ENCODE measurements around the gene PRXL2A. TPM values are rescaled to one million over a fixed set of nuclear protein-coding genes. Genes with fewer than 3 reads are reported as not detected.

Gene PRXL2A
- total RNA-seq, 1 experiment from 2014 or later: 47.1 TPM

- no peak overlapping the region for H3K23ac ChIP-seq (ENCODE audit: insufficient read length, low read depth, low read length)
- H3K79me1 ChIP-seq (ENCODE audit: insufficient read depth, low read depth, low read length, poor library complexity, severe bottlenecking): no peaks in the 10 kb centered on the region
- no peak overlapping the region for H4K8ac ChIP-seq (replicated peaks; ENCODE audit: insufficient read length, low read depth, low read length)
- H3K9me3 Mint-ChIP-seq: no peaks in the 10 kb centered on the region
- TF ChIP-seq CTCF (conservative IDR thresholded peaks at IDR 0.05): peak; percentile 58
- no peak overlapping the region for H3K4ac ChIP-seq (ENCODE audit: low read depth, low read length)
- no peak overlapping the region for H3K27ac Mint-ChIP-seq
- no CpG with 5 or more reads among the region's 6 CpGs for WGBS (ENCODE audit: extremely low coverage, insufficient read length, low lambda C conversion rate)
- no peaks in the 10 kb centered on the region for H3K9me3 ChIP-seq (ENCODE audit: control insufficient read depth, low read depth, low read length)
- no peak overlapping the region for H3K27ac ChIP-seq (ENCODE audit: insufficient read length, low read depth, low read length)
- H3K27me3 ChIP-seq (ENCODE audit: insufficient read depth, low read length): no peaks in the 10 kb centered on the region
- H3K4me1 ChIP-seq (ENCODE audit: insufficient read depth, low read length): no peaks in the 10 kb centered on the region
- no peak overlapping the region for H2AFZ ChIP-seq (ENCODE audit: low read length)
- no peak overlapping the region for H2BK5ac ChIP-seq (ENCODE audit: insufficient read length, low read length)
- no peak overlapping the region for H3K14ac ChIP-seq (ENCODE audit: insufficient read depth, low read length)
- H3T11ph ChIP-seq (ENCODE audit: low read length): no peak overlapping the region
- no peak overlapping the region for H2AK5ac ChIP-seq (ENCODE audit: insufficient read length, low read length)
- H3K23me2 ChIP-seq (ENCODE audit: insufficient read length, low read depth, low read length, poor library complexity, severe bottlenecking): no peaks in the 10 kb centered on the region
- no peak overlapping the region for H3K18ac ChIP-seq (ENCODE audit: insufficient read length, low read depth, low read length)
- DNase-seq: peak; percentile 43
- no peak overlapping the region for H3K4me3 Mint-ChIP-seq
- H4K5ac ChIP-seq (ENCODE audit: insufficient read length, low read depth, low read length): no peak overlapping the region
- H3K56ac ChIP-seq (ENCODE audit: insufficient read length, low read depth, low read length): no peak overlapping the region
- no peak overlapping the region for H3K9ac ChIP-seq (ENCODE audit: extremely low read depth, insufficient read length, low read length)
- H2BK12ac ChIP-seq (ENCODE audit: insufficient read length, low read depth, low read length): no peak overlapping the region
- no peak overlapping the region for H2BK120ac ChIP-seq (ENCODE audit: low read depth, low read length, poor library complexity, severe bottlenecking)
- no peak overlapping the region for H3K4me2 ChIP-seq (ENCODE audit: insufficient read depth, insufficient read length, low read length)
- no peaks in the 10 kb centered on the region for H4K20me1 ChIP-seq (ENCODE audit: control insufficient read depth, insufficient read depth, insufficient read length)
- no peaks in the 10 kb centered on the region for H3K79me2 ChIP-seq (ENCODE audit: insufficient read depth, low read length)
- H2BK15ac ChIP-seq (ENCODE audit: low read depth, low read length): no peak overlapping the region
- no peak overlapping the region for H2BK20ac ChIP-seq (ENCODE audit: low read depth, low read length, poor library complexity, severe bottlenecking)
- H3K27me3 Mint-ChIP-seq (ENCODE audit: low read depth): peaks cover 13% of the 10 kb centered on the region
- H3K4me1 Mint-ChIP-seq: peaks cover 14 to 16% of the 10 kb centered on the region in 2 experiments
- no peaks in the 10 kb centered on the region for H3K36me3 Mint-ChIP-seq (ENCODE audit: insufficient read depth in 1 of 3, low read depth in 3 of 3)
- H4K91ac ChIP-seq (ENCODE audit: insufficient read length, low read depth, low read length): no peak overlapping the region
Measured at GRCh38 chr10:80443531-80443974, 35.2 kb downstream of the PRXL2A start.
